CD14-positive monocyte (primary cell): ENCODE results near the gene ENKD1. TPM values are rescaled to one million over a fixed set of nuclear protein-coding genes. Genes with fewer than 3 reads are reported as not detected.

Source experiments
- DNase-seq, 3 donors: peaks; one replicate each; pipeline ENCODE4 v3.0.0-alpha.2; 2011 to 2022
- H2AFZ ChIP-seq: 2 replicates; pipeline ENCODE4 v1.6.0; 2012; ENCODE audit warnings: mild to moderate bottlenecking, low read depth, low read length, inconsistent platforms; ENCODE audit not compliant: insufficient read depth, poor library complexity, severe bottlenecking
- H3K27ac ChIP-seq, 2 donors: 1 replicate in 1 of 2; 2 replicates in 1 of 2; pipeline ENCODE4 v1.5.1; 2012 to 2013; ENCODE audit warnings: low read length in 2 of 2, control low read depth in 1 of 2, inconsistent platforms in 1 of 2, low read depth in 1 of 2, mild to moderate bottlenecking in 1 of 2
- H3K27me3 ChIP-seq, 2 donors: one replicate each; pipeline versions ENCODE4 v1.6.0 to v1.6.1; 2011 to 2013; ENCODE audit warnings: low read length in 2 of 2; ENCODE audit not compliant: control insufficient read depth in 2 of 2, insufficient read depth in 2 of 2
- H3K36me3 ChIP-seq, 2 donors: replicated peaks in 1 of 2; 1 replicate in 1 of 2; 2 replicates in 1 of 2; pipeline versions ENCODE4 v1.5.1 to v1.6.1; 2012 to 2013; ENCODE audit warnings: low read length in 2 of 2, control low read depth in 1 of 2, inconsistent platforms in 1 of 2, mild to moderate bottlenecking in 1 of 2; ENCODE audit not compliant: insufficient read depth in 2 of 2, control insufficient read depth in 1 of 2
- H3K4me1 ChIP-seq, 2 donors: 1 replicate in 1 of 2; 2 replicates in 1 of 2; pipeline versions ENCODE4 v1.5.1 to v1.6.1; 2012 to 2013; ENCODE audit warnings: low read length in 2 of 2, control low read depth in 1 of 2, inconsistent platforms in 1 of 2, mild to moderate bottlenecking in 1 of 2, moderate library complexity in 1 of 2; ENCODE audit not compliant: insufficient read depth in 2 of 2, control insufficient read depth in 1 of 2
- H3K4me2 ChIP-seq: replicated peaks from 2 replicates; pipeline ENCODE3; 2012; ENCODE audit warnings: low read length, moderate library complexity, mild to moderate bottlenecking; ENCODE audit not compliant: poor library complexity, severe bottlenecking; ENCODE audit errors: extremely low read depth
- H3K4me3 ChIP-seq, 3 experiments: fragments of 200-600 bp in 1 of 3; sonication (generic) in 1 of 3; replicated peaks in 1 of 3; 1 replicate in 2 of 3; 2 replicates in 1 of 3; pipeline ENCODE4 v1.5.1; 2011 to 2013; ENCODE audit warnings: low read length in 3 of 3, mild to moderate bottlenecking in 3 of 3, control low read depth in 2 of 3, low read depth in 2 of 3, inconsistent platforms in 1 of 3, moderate library complexity in 1 of 3
- H3K79me2 ChIP-seq: 2 replicates; pipeline ENCODE4 v1.6.0; 2012; ENCODE audit warnings: mild to moderate bottlenecking, control low read depth, inconsistent platforms, low read length, moderate library complexity; ENCODE audit not compliant: insufficient read depth
- H3K9ac ChIP-seq: 2 replicates; pipeline ENCODE4 v1.6.0; 2017; ENCODE audit warnings: low read length, mild to moderate bottlenecking; ENCODE audit not compliant: insufficient read depth, poor library complexity, severe bottlenecking
- H3K9me3 ChIP-seq, 2 donors: replicated peaks in 1 of 2; 1 replicate in 1 of 2; 2 replicates in 1 of 2; pipeline versions ENCODE4 v1.5.1 to v1.6.1; 2012 to 2013; ENCODE audit warnings: low read length in 2 of 2, control low read depth in 1 of 2; ENCODE audit not compliant: control insufficient read depth in 1 of 2, insufficient read depth in 1 of 2
- H4K20me1 ChIP-seq: 2 replicates; pipeline ENCODE4 v1.6.0; 2012; ENCODE audit warnings: mild to moderate bottlenecking, low read length, control low read depth, moderate library complexity; ENCODE audit not compliant: insufficient read depth
- H3K27ac Mint-ChIP-seq, 7 donors: one replicate each; pipeline ENCODE4 v1.8.0; 2020; ENCODE audit warnings: mild to moderate bottlenecking in 7 of 7, mixed read lengths in 7 of 7, moderate library complexity in 6 of 7, inconsistent platforms in 2 of 7
- H3K27me3 Mint-ChIP-seq, 3 donors: one replicate each; pipeline ENCODE4 v1.8.0; 2021 to 2022; ENCODE audit warnings: low read depth in 3 of 3, mild to moderate bottlenecking in 3 of 3, mixed read lengths in 3 of 3, moderate library complexity in 3 of 3, inconsistent platforms in 1 of 3
- H3K36me3 Mint-ChIP-seq, 2 donors: one replicate each; pipeline ENCODE4 v1.8.0; 2020; ENCODE audit warnings: mixed read lengths in 2 of 2, inconsistent platforms in 1 of 2, mild to moderate bottlenecking in 1 of 2
- H3K4me1 Mint-ChIP-seq: one replicate; pipeline ENCODE4 v1.8.0; 2020; ENCODE audit warnings: mild to moderate bottlenecking, mixed read lengths
- H3K4me3 Mint-ChIP-seq, 2 donors: one replicate each; pipeline ENCODE4 v1.8.0; 2020; ENCODE audit warnings: mild to moderate bottlenecking in 2 of 2, mixed read lengths in 2 of 2, moderate library complexity in 1 of 2
- H3K9me3 Mint-ChIP-seq, 7 donors: one replicate each; pipeline ENCODE4 v1.8.0; 2020 to 2022; ENCODE audit warnings: mixed read lengths in 7 of 7, mild to moderate bottlenecking in 6 of 7, moderate library complexity in 6 of 7, inconsistent platforms in 2 of 7
- WGBS: methylation state at CpG from one replicate; pipeline ENCODE4 v1.1.5; 2013; ENCODE audit warnings: missing lambda C conversion rate; ENCODE audit not compliant: insufficient coverage; 5-methylcytosine and 5-hydroxymethylcytosine counted together
- intact Hi-C, 2 donors: fragments of 100-400 bp; cut with micrococcal nuclease; formaldehyde crosslinking; loops; one replicate each; pipeline versions ENCODE4 v1.15.0 to v1.15.1; 2023
- polyA plus RNA-seq, 3 donors: library from polyadenylated mRNA; depleted of rRNA in 1 of 3; unstranded in 2 of 3; stranded (reverse) in 1 of 3; fragments of 300-500 nt in 2 of 3; fragments of >200 nt in 1 of 3; fragmentation: Illumina TruSeq in 2 of 3; gene quantifications; 1 replicate in 2 of 3; 2 replicates in 1 of 3; pipeline ENCODE4 v1.2.3, GENCODE V29; 2012 to 2021
- TF ChIP-seq, protein P1 (sequence below): fragments of 200-600 bp; IDR thresholded peaks from one replicate; pipeline ENCODE4 v1.8.0; 2022; ENCODE audit warnings: antibody characterized with exemption, mild to moderate bottlenecking

The ENKD1 gene
- polyA plus RNA-seq, 3 donors: 0.92 to 6.2 (median 3.2) TPM

DNA sequence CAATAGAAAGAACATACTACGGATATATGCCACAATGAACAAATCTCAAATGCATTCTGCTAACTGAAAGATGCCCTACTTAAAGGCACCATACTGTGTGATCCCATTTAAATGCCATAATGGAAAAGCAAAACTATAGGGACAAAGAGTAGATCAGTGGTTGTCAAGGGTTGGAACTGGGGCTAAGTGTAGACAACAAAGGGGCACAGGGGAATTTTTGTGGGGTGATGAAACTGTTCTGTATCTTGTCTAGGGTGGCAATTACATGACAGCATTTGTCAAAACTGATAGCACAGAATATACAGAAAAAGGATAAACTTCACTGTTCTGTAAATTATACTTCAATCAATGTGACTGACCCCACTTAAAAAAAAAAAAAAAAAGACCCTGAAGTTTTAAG is 34.9 kb upstream of the ENKD1 start:
- H3K27ac Mint-ChIP-seq: no peak overlapping the region
- no peaks in the 10 kb centered on the region for H3K27me3 Mint-ChIP-seq
- no peak overlapping the region for H3K4me3 ChIP-seq
- H3K9me3 Mint-ChIP-seq: peaks cover 0 to 14% (median 5%) of the 10 kb centered on the region in 7 donors
- no peak overlapping the region for H3K4me2 ChIP-seq
- TF ChIP-seq, protein P1, sequence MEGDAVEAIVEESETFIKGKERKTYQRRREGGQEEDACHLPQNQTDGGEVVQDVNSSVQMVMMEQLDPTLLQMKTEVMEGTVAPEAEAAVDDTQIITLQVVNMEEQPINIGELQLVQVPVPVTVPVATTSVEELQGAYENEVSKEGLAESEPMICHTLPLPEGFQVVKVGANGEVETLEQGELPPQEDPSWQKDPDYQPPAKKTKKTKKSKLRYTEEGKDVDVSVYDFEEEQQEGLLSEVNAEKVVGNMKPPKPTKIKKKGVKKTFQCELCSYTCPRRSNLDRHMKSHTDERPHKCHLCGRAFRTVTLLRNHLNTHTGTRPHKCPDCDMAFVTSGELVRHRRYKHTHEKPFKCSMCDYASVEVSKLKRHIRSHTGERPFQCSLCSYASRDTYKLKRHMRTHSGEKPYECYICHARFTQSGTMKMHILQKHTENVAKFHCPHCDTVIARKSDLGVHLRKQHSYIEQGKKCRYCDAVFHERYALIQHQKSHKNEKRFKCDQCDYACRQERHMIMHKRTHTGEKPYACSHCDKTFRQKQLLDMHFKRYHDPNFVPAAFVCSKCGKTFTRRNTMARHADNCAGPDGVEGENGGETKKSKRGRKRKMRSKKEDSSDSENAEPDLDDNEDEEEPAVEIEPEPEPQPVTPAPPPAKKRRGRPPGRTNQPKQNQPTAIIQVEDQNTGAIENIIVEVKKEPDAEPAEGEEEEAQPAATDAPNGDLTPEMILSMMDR: no peak
- peaks cover 3 to 14% of the 10 kb centered on the region in 2 donors for H3K4me1 ChIP-seq
- peaks cover 0 to 11% of the 10 kb centered on the region in 2 donors for H3K9me3 ChIP-seq
- H3K4me3 Mint-ChIP-seq: no peak overlapping the region
- no peaks in the 10 kb centered on the region for H4K20me1 ChIP-seq
- DNase-seq: no peak
- H3K79me2 ChIP-seq: peaks cover 2% of the 10 kb centered on the region
- H3K27ac ChIP-seq: no peak overlapping the region
- peaks cover 16% of the 10 kb centered on the region for H3K4me1 Mint-ChIP-seq
- H3K36me3 Mint-ChIP-seq: peaks cover 11 to 13% of the 10 kb centered on the region in 2 donors
- H2AFZ ChIP-seq: no peak overlapping the region
- no peak overlapping the region for H3K9ac ChIP-seq
- intact Hi-C loops: no loop called here
- no peaks in the 10 kb centered on the region for H3K27me3 ChIP-seq
- no peaks in the 10 kb centered on the region for H3K36me3 ChIP-seq
- WGBS: no CpG with 5 or more reads among the region's 1 CpG

DNA sequence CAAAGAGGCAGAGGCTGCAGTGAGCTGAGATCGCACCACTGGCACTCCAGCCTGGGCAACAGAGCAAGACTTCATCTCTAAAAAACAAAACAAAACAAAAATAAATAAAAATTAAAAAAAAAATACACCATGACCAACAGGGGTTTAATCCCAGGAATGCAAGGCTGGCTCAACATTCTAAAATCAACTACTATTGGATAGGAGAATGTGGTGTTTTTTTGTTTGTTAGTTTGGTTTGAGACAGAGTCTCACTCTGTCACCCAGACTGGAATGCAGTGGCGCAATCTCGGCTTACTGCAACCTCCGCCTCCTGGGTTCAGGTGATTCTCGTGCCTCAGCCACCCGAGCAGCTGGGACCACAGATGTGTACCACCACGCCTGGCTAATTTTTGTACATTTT is 32.7 kb upstream of the ENKD1 start:
- Mint-ChIP-seq H3K36me3 (peaks cover 9 to 13% of the 10 kb centered on the region in 2 donors), H3K4me3 (no peak overlapping the region), H3K4me1 (peaks cover 18% of the 10 kb centered on the region), H3K27me3 (no peaks in the 10 kb centered on the region), H3K9me3 (peaks cover 0 to 14% (median 5%) of the 10 kb centered on the region in 7 donors), H3K27ac (no peak overlapping the region)
- H3K9ac ChIP-seq: no peak overlapping the region
- H3K36me3 ChIP-seq: no peaks in the 10 kb centered on the region
- H3K79me2 ChIP-seq: no peaks in the 10 kb centered on the region
- no peak for DNase-seq
- H3K27me3 ChIP-seq: no peaks in the 10 kb centered on the region
- TF ChIP-seq, protein P1: no peak
- WGBS: 100% methylated on average over 5 of the region's 7 CpGs
- H4K20me1 ChIP-seq: no peaks in the 10 kb centered on the region
- H2AFZ ChIP-seq: no peak overlapping the region
- peaks cover 0 to 11% of the 10 kb centered on the region in 2 donors for H3K9me3 ChIP-seq
- H3K4me3 ChIP-seq: no peak overlapping the region
- H3K4me1 ChIP-seq: peaks cover 3 to 14% of the 10 kb centered on the region in 2 donors
- intact Hi-C loops: no loop called here
- no peak overlapping the region for H3K27ac ChIP-seq
- no peak overlapping the region for H3K4me2 ChIP-seq
